Measurements from ENCODE around the gene PHF10.

The PHF10 gene

GRCh38 chr6:169667716-169668115 is 56.6 kb downstream of the PHF10 start:
- Histone ChIP-seq H3K4me3 (replicated peaks; ENCODE audit: insufficient read depth, low read length) (no peak overlapping the region), H3K27me3 (ENCODE audit: insufficient read depth, poor library complexity, severe bottlenecking) (no peaks in the 10 kb centered on the region), H3K27ac (replicated peaks) (no peak overlapping the region)
- no peak for DNase-seq (ENCODE audit: low read depth in 1 of 2, low spot score in 1 of 2)
- TF ChIP-seq CTCF (IDR thresholded peaks at IDR 0.05; ENCODE audit: insufficient read depth, low read length) (no peak), GABPA (IDR thresholded peaks at IDR 0.05; ENCODE audit: low read depth) (no peak), REST (IDR thresholded peaks at IDR 0.05; ENCODE audit: insufficient replicate concordance, low read depth) (no peak)

GRCh38 chr6:169666441-169666840 is 57.9 kb downstream of the PHF10 start:
- Histone ChIP-seq H3K27ac (replicated peaks) (no peak overlapping the region), H3K4me3 (replicated peaks; ENCODE audit: insufficient read depth, low read length) (no peak overlapping the region), H3K27me3 (ENCODE audit: insufficient read depth, poor library complexity, severe bottlenecking) (no peaks in the 10 kb centered on the region)
- TF ChIP-seq REST (IDR thresholded peaks at IDR 0.05; ENCODE audit: insufficient replicate concordance, low read depth) (no peak), CTCF (IDR thresholded peaks at IDR 0.05; ENCODE audit: insufficient read depth, low read length) (no peak), POLR2AphosphoS5 (IDR thresholded peaks at IDR 0.05; ENCODE audit: low read depth) (no peak), SPI1 (IDR thresholded peaks at IDR 0.05; ENCODE audit: borderline replicate concordance, low read depth) (no peak), GABPA (IDR thresholded peaks at IDR 0.05; ENCODE audit: low read depth) (no peak)
- no peak for DNase-seq (ENCODE audit: low read depth in 1 of 2, low spot score in 1 of 2)

GRCh38 chr6:169665289-169665688 is 59.0 kb downstream of the PHF10 start:
- TF ChIP-seq SPI1 (IDR thresholded peaks at IDR 0.05; ENCODE audit: borderline replicate concordance, low read depth) (no peak), GABPA (IDR thresholded peaks at IDR 0.05; ENCODE audit: low read depth) (no peak), POLR2AphosphoS5 (IDR thresholded peaks at IDR 0.05; ENCODE audit: low read depth) (no peak), REST (IDR thresholded peaks at IDR 0.05; ENCODE audit: insufficient replicate concordance, low read depth) (no peak), CTCF (IDR thresholded peaks at IDR 0.05; ENCODE audit: insufficient read depth, low read length) (no peak)
- Histone ChIP-seq H3K27me3 (ENCODE audit: insufficient read depth, poor library complexity, severe bottlenecking) (no peaks in the 10 kb centered on the region), H3K27ac (replicated peaks) (no peak overlapping the region), H3K4me3 (replicated peaks; ENCODE audit: insufficient read depth, low read length) (no peak overlapping the region)
- DNase-seq (ENCODE audit: low read depth in 1 of 2, low spot score in 1 of 2) = no peak

All from HL-60 (cell line).